WTC11 (cell line): Measurements from ENCODE around the gene MDFIC2. TPM values are rescaled to one million over a fixed set of nuclear protein-coding genes. Genes with fewer than 3 reads are reported as not detected.

Experiments
- ATAC-seq: fragments of 200-7000 bp; cut with Tn5 transposase; 2 replicates; pipeline ENCODE4 v1.10.0; 2021; ENCODE audit warnings: mild to moderate bottlenecking, moderate library complexity
- CTCF ChIA-PET: fragments of 300-600 bp; sonication (Branson Sonifier 250); formaldehyde crosslinking; loops from one replicate; lab custom pipeline; 2021; ENCODE audit warnings: antibody characterized with exemption; lab: Charles Lee
- POLR2A ChIA-PET: fragments of 350-600 bp; sonication (Branson Sonifier 250); formaldehyde crosslinking; loops from one replicate; lab custom pipeline; 2021; ENCODE audit warnings: antibody characterized with exemption; lab: Charles Lee
- DNase-seq: peaks from one replicate; pipeline ENCODE4 v3.0.0; 2021; ENCODE audit warnings: low spot score
- H3K27ac Mint-ChIP-seq: 2 replicates; pipeline ENCODE4 v1.8.0; 2021; ENCODE audit warnings: mixed read lengths
- H3K27me3 Mint-ChIP-seq: 2 replicates; pipeline ENCODE4 v1.8.0; 2021; ENCODE audit warnings: low read depth, mild to moderate bottlenecking, moderate library complexity, mixed read lengths
- H3K36me3 Mint-ChIP-seq: 2 replicates; pipeline ENCODE4 v1.8.0; 2021; ENCODE audit warnings: mixed read lengths
- H3K4me1 Mint-ChIP-seq: 2 replicates; pipeline ENCODE4 v1.8.0; 2022; ENCODE audit warnings: mixed read lengths
- H3K4me3 Mint-ChIP-seq: 2 replicates; pipeline ENCODE4 v1.8.0; 2021; ENCODE audit warnings: mild to moderate bottlenecking, moderate library complexity, mixed read lengths
- H3K9me3 Mint-ChIP-seq: 2 replicates; pipeline ENCODE4 v1.8.0; 2021; ENCODE audit warnings: mixed read lengths
- ATF1 ChIP-seq: sonication (generic); formaldehyde crosslinking; IDR thresholded peaks from 2 replicates; pipeline ENCODE4 v1.8.1; 2023; ENCODE audit warnings: mild to moderate bottlenecking, moderate library complexity, missing genetic modification reagents
- CREB1 ChIP-seq: sonication (generic); formaldehyde crosslinking; IDR thresholded peaks from 2 replicates; pipeline ENCODE4 v1.8.0; 2023; ENCODE audit warnings: mild to moderate bottlenecking, missing genetic modification reagents
- CREM ChIP-seq: sonication (generic); formaldehyde crosslinking; IDR thresholded peaks from 2 replicates; pipeline ENCODE4 v1.8.1; 2022; ENCODE audit warnings: mild to moderate bottlenecking, missing genetic modification reagents, moderate library complexity
- FOXP1 ChIP-seq: sonication (generic); formaldehyde crosslinking; IDR thresholded peaks from 2 replicates; pipeline ENCODE4 v1.8.0; 2022; ENCODE audit warnings: missing genetic modification reagents, mild to moderate bottlenecking, moderate library complexity, borderline replicate concordance
- JUN ChIP-seq: sonication (generic); formaldehyde crosslinking; IDR thresholded peaks from 2 replicates; pipeline ENCODE4 v1.8.0; 2023; ENCODE audit warnings: mild to moderate bottlenecking, missing genetic modification reagents
- NFATC4 ChIP-seq: fragments of 250-450 bp; sonication (Bioruptor Pico); IDR thresholded peaks from 2 replicates; pipeline ENCODE4 v1.9.0; 2021; ENCODE audit warnings: mild to moderate bottlenecking
- NFE2L1 ChIP-seq: sonication (generic); formaldehyde crosslinking; IDR thresholded peaks from 2 replicates; pipeline ENCODE4 v1.8.1; 2023; ENCODE audit warnings: missing genetic modification reagents
- NR1H2 ChIP-seq: sonication (generic); formaldehyde crosslinking; IDR thresholded peaks from 2 replicates; pipeline ENCODE4 v1.9.0; 2021; ENCODE audit warnings: mild to moderate bottlenecking, moderate library complexity, missing genetic modification reagents
- NR2C2 ChIP-seq: sonication (generic); formaldehyde crosslinking; IDR thresholded peaks from 2 replicates; pipeline ENCODE4 v1.8.0; 2022; ENCODE audit warnings: mild to moderate bottlenecking, missing genetic modification reagents
- ZNF423 ChIP-seq: fragments of 250-450 bp; sonication (Bioruptor Pico); IDR thresholded peaks from 2 replicates; pipeline ENCODE4 v2.1.2; 2022; ENCODE audit warnings: mild to moderate bottlenecking, moderate library complexity
- total RNA-seq: library from RNA; stranded (reverse); gene quantifications from 3 replicates; pipeline ENCODE4 v1.2.3, GENCODE V29; 2021
- TF ChIP-seq, protein P1 (sequence below): sonication (generic); formaldehyde crosslinking; conservative IDR thresholded peaks from 2 replicates; pipeline ENCODE4 v1.8.1; 2023; ENCODE audit warnings: mild to moderate bottlenecking, low read depth, missing genetic modification reagents, moderate library complexity
- TF ChIP-seq, protein P2 (sequence below): sonication (generic); formaldehyde crosslinking; IDR thresholded peaks from 2 replicates; pipeline ENCODE4 v1.8.1; 2022; ENCODE audit warnings: mild to moderate bottlenecking, missing genetic modification reagents, moderate library complexity, borderline replicate concordance
- TF ChIP-seq, protein P3 (sequence below): sonication (generic); formaldehyde crosslinking; IDR thresholded peaks from 2 replicates; pipeline ENCODE4 v1.8.0; 2022; ENCODE audit warnings: missing genetic modification reagents
- TF ChIP-seq, protein P4 (sequence below): fragments of 250-450 bp; sonication (Bioruptor Pico); IDR thresholded peaks from 2 replicates; pipeline ENCODE4 v2.1.2; 2022; ENCODE audit warnings: mild to moderate bottlenecking, moderate library complexity
- TF ChIP-seq, protein P5 (sequence below): sonication (generic); formaldehyde crosslinking; IDR thresholded peaks from 2 replicates; pipeline ENCODE4 v1.8.1; 2023; ENCODE audit warnings: mild to moderate bottlenecking, moderate library complexity, missing genetic modification reagents
- TF ChIP-seq, protein P6 (sequence below): fragments of 250-450 bp; sonication (Bioruptor Pico); conservative IDR thresholded peaks from 2 replicates; pipeline ENCODE4 v1.9.0; 2021; ENCODE audit warnings: mild to moderate bottlenecking
- TF ChIP-seq, protein P7 (sequence below): sonication (generic); formaldehyde crosslinking; IDR thresholded peaks from 2 replicates; pipeline ENCODE4 v1.8.1; 2023; ENCODE audit warnings: mild to moderate bottlenecking, missing genetic modification reagents, moderate library complexity

Gene MDFIC2
- total RNA-seq, 1 experiment from 2014 or later = not detected

DNA sequence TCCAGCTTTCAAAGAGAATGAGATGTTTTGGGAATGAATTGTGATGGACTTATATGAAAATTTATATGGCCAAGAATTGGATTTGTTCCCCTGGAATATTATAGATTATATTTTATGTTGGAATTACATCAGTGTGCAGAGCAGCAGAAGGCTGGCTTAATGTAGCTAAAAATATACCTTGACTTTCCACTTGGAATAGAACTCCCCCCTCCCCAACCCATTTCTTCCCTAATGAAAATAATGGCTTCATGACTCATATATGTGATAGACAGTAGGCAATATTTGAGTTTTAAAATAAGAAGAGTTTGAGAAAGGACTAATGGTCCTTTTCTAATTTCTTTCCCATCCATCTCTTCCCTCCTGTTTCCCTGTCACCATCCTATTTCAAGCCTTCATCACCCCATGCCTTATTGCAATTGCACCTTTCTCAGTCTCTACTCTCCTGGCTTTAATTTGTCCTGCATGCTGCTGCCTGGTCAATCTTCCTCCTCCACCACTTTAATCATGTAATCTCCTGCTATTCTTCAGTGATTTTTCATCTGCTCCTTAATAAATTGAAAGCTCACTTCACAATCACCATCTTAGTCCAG, 122.5 kb downstream of the MDFIC2 start:
- ATAC-seq (no peak), DNase-seq (no peak)
- Mint-ChIP-seq H3K36me3 (no peaks in the 10 kb centered on the region), H3K4me1 (peaks cover under 1% of the 10 kb centered on the region), H3K4me3 (no peak overlapping the region), H3K9me3 (peaks cover 3% of the 10 kb centered on the region; the same call in 1 of the 2 replicates), H3K27ac (no peak overlapping the region), H3K27me3 (no peaks in the 10 kb centered on the region)
- TF ChIP-seq CREM (CRISPR knock-in tag) = no peak
- TF ChIP-seq, protein P1, sequence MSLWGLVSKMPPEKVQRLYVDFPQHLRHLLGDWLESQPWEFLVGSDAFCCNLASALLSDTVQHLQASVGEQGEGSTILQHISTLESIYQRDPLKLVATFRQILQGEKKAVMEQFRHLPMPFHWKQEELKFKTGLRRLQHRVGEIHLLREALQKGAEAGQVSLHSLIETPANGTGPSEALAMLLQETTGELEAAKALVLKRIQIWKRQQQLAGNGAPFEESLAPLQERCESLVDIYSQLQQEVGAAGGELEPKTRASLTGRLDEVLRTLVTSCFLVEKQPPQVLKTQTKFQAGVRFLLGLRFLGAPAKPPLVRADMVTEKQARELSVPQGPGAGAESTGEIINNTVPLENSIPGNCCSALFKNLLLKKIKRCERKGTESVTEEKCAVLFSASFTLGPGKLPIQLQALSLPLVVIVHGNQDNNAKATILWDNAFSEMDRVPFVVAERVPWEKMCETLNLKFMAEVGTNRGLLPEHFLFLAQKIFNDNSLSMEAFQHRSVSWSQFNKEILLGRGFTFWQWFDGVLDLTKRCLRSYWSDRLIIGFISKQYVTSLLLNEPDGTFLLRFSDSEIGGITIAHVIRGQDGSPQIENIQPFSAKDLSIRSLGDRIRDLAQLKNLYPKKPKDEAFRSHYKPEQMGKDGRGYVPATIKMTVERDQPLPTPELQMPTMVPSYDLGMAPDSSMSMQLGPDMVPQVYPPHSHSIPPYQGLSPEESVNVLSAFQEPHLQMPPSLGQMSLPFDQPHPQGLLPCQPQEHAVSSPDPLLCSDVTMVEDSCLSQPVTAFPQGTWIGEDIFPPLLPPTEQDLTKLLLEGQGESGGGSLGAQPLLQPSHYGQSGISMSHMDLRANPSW (CRISPR knock-in tag) = no peak
- TF ChIP-seq NR1H2 = no peak
- TF ChIP-seq, protein P2, sequence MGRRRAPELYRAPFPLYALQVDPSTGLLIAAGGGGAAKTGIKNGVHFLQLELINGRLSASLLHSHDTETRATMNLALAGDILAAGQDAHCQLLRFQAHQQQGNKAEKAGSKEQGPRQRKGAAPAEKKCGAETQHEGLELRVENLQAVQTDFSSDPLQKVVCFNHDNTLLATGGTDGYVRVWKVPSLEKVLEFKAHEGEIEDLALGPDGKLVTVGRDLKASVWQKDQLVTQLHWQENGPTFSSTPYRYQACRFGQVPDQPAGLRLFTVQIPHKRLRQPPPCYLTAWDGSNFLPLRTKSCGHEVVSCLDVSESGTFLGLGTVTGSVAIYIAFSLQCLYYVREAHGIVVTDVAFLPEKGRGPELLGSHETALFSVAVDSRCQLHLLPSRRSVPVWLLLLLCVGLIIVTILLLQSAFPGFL = no peak
- TF ChIP-seq, protein P3, sequence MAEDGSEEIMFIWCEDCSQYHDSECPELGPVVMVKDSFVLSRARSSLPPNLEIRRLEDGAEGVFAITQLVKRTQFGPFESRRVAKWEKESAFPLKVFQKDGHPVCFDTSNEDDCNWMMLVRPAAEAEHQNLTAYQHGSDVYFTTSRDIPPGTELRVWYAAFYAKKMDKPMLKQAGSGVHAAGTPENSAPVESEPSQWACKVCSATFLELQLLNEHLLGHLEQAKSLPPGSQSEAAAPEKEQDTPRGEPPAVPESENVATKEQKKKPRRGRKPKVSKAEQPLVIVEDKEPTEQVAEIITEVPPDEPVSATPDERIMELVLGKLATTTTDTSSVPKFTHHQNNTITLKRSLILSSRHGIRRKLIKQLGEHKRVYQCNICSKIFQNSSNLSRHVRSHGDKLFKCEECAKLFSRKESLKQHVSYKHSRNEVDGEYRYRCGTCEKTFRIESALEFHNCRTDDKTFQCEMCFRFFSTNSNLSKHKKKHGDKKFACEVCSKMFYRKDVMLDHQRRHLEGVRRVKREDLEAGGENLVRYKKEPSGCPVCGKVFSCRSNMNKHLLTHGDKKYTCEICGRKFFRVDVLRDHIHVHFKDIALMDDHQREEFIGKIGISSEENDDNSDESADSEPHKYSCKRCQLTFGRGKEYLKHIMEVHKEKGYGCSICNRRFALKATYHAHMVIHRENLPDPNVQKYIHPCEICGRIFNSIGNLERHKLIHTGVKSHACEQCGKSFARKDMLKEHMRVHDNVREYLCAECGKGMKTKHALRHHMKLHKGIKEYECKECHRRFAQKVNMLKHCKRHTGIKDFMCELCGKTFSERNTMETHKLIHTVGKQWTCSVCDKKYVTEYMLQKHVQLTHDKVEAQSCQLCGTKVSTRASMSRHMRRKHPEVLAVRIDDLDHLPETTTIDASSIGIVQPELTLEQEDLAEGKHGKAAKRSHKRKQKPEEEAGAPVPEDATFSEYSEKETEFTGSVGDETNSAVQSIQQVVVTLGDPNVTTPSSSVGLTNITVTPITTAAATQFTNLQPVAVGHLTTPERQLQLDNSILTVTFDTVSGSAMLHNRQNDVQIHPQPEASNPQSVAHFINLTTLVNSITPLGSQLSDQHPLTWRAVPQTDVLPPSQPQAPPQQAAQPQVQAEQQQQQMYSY (CRISPR knock-in tag) = no peak
- no peak for TF ChIP-seq JUN (CRISPR knock-in tag)
- TF ChIP-seq ZNF423 (CRISPR knock-in tag) = no peak
- TF ChIP-seq NFATC4 (CRISPR knock-in tag) = no peak
- TF ChIP-seq ATF1 (CRISPR knock-in tag) = no peak
- TF ChIP-seq, protein P4, sequence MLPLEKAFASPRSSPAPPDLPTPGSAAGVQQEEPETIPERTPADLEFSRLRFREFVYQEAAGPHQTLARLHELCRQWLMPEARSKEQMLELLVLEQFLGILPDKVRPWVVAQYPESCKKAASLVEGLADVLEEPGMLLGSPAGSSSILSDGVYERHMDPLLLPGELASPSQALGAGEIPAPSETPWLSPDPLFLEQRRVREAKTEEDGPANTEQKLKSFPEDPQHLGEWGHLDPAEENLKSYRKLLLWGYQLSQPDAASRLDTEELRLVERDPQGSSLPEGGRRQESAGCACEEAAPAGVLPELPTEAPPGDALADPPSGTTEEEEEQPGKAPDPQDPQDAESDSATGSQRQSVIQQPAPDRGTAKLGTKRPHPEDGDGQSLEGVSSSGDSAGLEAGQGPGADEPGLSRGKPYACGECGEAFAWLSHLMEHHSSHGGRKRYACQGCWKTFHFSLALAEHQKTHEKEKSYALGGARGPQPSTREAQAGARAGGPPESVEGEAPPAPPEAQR (CRISPR knock-in tag) = no peak
- TF ChIP-seq, protein P5, sequence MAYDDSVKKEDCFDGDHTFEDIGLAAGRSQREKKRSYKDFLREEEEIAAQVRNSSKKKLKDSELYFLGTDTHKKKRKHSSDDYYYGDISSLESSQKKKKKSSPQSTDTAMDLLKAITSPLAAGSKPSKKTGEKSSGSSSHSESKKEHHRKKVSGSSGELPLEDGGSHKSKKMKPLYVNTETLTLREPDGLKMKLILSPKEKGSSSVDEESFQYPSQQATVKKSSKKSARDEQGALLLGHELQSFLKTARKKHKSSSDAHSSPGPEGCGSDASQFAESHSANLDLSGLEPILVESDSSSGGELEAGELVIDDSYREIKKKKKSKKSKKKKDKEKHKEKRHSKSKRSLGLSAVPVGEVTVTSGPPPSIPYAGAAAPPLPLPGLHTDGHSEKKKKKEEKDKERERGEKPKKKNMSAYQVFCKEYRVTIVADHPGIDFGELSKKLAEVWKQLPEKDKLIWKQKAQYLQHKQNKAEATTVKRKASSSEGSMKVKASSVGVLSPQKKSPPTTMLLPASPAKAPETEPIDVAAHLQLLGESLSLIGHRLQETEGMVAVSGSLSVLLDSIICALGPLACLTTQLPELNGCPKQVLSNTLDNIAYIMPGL (CRISPR knock-in tag) = no peak
- TF ChIP-seq NFE2L1 (CRISPR knock-in tag) = no peak
- no peak for TF ChIP-seq NR2C2 (CRISPR knock-in tag)
- TF ChIP-seq, protein P6, sequence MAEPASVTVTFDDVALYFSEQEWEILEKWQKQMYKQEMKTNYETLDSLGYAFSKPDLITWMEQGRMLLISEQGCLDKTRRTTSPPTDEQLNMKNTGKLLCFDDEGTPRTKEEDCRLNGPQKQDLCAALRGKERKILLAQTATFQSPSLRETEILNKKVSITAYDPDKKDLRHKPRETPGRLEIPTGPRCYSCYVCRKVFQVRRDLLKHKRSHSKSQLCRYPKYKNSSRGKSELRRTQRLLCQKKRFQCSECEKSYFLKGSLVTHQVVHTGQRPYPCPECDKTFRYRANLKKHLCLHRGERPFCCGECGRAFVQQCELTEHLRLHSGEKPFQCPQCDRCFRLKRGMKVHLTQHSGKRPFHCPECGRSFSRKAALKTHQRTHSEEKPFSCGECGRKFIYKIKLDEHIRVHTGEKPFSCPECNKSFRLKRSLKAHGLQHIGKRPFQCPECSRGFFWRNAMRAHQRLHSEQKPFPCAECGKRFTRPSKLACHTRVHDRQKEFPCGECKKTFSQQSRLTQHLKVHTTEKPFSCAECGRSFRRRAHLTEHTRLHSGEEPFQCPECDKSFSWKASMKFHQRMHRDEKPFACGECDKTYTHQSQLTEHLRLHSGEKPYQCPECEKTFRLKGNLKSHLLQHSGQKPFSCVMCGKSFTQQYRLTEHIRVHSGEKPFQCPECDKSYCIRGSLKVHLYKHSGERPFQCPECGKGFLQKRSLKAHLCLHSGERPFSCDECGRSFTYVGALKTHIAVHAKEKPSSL (CRISPR knock-in tag) = no peak
- TF ChIP-seq, protein P7, sequence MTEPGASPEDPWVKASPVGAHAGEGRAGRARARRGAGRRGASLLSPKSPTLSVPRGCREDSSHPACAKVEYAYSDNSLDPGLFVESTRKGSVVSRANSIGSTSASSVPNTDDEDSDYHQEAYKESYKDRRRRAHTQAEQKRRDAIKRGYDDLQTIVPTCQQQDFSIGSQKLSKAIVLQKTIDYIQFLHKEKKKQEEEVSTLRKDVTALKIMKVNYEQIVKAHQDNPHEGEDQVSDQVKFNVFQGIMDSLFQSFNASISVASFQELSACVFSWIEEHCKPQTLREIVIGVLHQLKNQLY (CRISPR knock-in tag) = no peak
- TF ChIP-seq FOXP1 = no peak
- no peak for TF ChIP-seq CREB1
- CTCF ChIA-PET = no interaction called here
- POLR2A ChIA-PET = no interaction called here
